ENCODE data around the gene LHFPL3. TPM values are rescaled to one million over a fixed set of nuclear protein-coding genes. Genes with fewer than 3 reads are reported as not detected.

Gene LHFPL3
- total and polyA plus RNA-seq, 9 donors, result 0.04 to 0.53 (median 0.27) TPM; not detected in 4

DNA sequence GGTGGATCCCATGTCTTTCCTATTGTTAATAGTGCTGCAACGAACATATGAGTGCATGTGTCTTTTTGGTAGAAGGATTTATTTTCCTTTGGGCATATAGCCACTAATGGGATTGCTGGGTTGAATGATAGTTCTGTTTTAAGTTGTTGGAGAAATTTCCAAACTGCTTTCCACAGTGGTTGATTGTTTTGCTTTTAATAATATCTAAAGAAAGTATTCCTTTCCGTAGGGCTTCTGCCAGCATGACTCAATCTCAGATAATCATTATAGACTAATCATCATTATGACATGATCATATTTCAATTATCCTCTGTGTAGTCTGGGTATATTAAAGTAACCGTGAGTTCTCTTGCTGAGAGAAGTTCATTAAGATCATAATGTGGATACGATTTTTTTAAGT is 575.4 kb downstream of the LHFPL3 start:
- Histone ChIP-seq H3K27ac (no peak overlapping the region), H3K9me3 (no peaks in the 10 kb centered on the region), H3K4me3 (no peak overlapping the region), H3K27me3 (no peaks in the 10 kb centered on the region), H3K36me3 (no peaks in the 10 kb centered on the region), H3K4me1 (ENCODE audit: insufficient read depth) (no peaks in the 10 kb centered on the region)
- intact Hi-C loops (cut with DNase I), result no loop called here
- TF ChIP-seq EP300 (IDR thresholded peaks at IDR 0.05) (no peak), POLR2A (IDR thresholded peaks at IDR 0.05) (no peak)
- TF ChIP-seq, protein P1, sequence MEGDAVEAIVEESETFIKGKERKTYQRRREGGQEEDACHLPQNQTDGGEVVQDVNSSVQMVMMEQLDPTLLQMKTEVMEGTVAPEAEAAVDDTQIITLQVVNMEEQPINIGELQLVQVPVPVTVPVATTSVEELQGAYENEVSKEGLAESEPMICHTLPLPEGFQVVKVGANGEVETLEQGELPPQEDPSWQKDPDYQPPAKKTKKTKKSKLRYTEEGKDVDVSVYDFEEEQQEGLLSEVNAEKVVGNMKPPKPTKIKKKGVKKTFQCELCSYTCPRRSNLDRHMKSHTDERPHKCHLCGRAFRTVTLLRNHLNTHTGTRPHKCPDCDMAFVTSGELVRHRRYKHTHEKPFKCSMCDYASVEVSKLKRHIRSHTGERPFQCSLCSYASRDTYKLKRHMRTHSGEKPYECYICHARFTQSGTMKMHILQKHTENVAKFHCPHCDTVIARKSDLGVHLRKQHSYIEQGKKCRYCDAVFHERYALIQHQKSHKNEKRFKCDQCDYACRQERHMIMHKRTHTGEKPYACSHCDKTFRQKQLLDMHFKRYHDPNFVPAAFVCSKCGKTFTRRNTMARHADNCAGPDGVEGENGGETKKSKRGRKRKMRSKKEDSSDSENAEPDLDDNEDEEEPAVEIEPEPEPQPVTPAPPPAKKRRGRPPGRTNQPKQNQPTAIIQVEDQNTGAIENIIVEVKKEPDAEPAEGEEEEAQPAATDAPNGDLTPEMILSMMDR (IDR thresholded peaks at IDR 0.05), result no peak
- no peak for DNase-seq
- 60 to 65% (median 63%) methylated on average over 4 of the region's 4 CpGs for WGBS, 3 donors

DNA sequence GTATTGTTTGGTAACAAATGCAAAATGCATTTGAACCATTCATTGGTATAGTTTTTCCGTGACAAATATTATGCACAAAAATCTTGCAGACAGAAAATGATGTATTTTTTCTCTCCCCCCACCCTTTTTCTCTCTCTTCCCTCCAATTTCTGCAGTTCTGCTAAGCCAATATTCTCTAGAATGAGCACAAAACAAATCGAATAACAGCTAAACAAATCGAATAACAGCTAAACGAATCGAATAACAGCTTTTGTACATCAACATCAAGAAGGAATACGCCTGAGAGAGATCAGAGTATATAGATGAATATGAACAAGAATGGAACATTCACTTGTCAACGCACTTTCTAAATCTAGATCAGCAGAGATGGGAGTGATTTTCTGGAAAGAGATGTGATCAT is 577.6 kb downstream of the LHFPL3 start:
- DNase-seq, result no peak
- Histone ChIP-seq H3K36me3 (no peaks in the 10 kb centered on the region), H3K27me3 (no peaks in the 10 kb centered on the region), H3K27ac (no peak overlapping the region), H3K4me3 (no peak overlapping the region), H3K4me1 (ENCODE audit: insufficient read depth) (no peaks in the 10 kb centered on the region), H3K9me3 (no peaks in the 10 kb centered on the region)
- intact Hi-C loops (cut with DNase I), result no loop called here
- no peak for TF ChIP-seq POLR2A (IDR thresholded peaks at IDR 0.05)
- no peak for TF ChIP-seq EP300 (IDR thresholded peaks at IDR 0.05)
- TF ChIP-seq, protein P1 (IDR thresholded peaks at IDR 0.05), result no peak
- 89 to 90% (median 89%) methylated on average over 7 of the region's 7 CpGs for WGBS, 3 donors

DNA sequence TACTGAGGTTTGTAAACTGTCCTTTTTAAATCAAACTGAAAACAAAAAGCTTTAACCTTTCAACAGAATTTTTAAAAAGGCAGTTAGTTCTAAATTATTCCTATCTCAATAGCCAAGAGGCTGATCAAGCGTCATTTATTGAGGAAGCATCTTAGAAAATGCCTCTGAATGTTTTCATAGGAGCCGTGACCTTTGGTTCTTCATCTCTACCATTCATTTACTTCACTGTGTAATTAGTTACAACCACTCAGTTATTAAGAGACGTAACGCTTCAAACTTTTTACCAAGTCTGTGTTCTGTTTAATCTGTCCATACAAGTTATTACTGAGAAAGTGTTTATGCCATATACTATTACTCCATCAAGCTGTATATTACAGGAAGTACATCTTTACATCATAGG is 578.2 kb downstream of the LHFPL3 start:
- WGBS, 3 donors, result 82 to 85% (median 85%) methylated on average over 4 of the region's 4 CpGs
- Histone ChIP-seq H3K4me1 (ENCODE audit: insufficient read depth) (no peaks in the 10 kb centered on the region), H3K27ac (no peak overlapping the region), H3K9me3 (no peaks in the 10 kb centered on the region), H3K27me3 (no peaks in the 10 kb centered on the region), H3K4me3 (no peak overlapping the region), H3K36me3 (no peaks in the 10 kb centered on the region)
- intact Hi-C loops (cut with DNase I), result no loop called here
- TF ChIP-seq EP300 (IDR thresholded peaks at IDR 0.05), result no peak
- TF ChIP-seq, protein P1 (IDR thresholded peaks at IDR 0.05), result no peak
- no peak for TF ChIP-seq POLR2A (IDR thresholded peaks at IDR 0.05)
- no peak for DNase-seq

DNA sequence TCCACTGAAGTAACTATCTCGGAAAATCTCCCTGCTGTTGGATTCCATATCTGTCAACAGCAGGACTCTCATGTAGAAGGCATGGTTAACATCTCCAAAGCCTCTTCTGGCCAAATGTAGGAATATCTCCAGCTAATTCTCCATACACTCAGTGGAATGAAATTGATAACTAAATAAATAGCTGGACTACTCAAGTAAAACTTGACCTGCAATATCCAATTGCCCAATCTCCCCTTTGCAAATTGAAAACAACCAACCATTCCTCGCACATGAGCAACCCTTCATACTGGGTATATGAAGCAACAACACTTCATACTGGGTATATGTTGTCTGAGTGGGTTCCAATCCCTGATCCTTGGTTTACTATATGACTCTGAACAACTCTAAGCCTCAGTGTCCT is 580.2 kb downstream of the LHFPL3 start:
- Histone ChIP-seq H3K4me3 (no peak overlapping the region), H3K9me3 (no peaks in the 10 kb centered on the region), H3K4me1 (ENCODE audit: insufficient read depth) (no peaks in the 10 kb centered on the region), H3K27me3 (no peaks in the 10 kb centered on the region), H3K27ac (no peak overlapping the region), H3K36me3 (no peaks in the 10 kb centered on the region)
- intact Hi-C loops (cut with DNase I), result no loop called here
- DNase-seq, result no peak
- WGBS, 3 donors, result 86 to 94% (median 90%) methylated on average over 2 of the region's 2 CpGs
- no peak for TF ChIP-seq EP300 (IDR thresholded peaks at IDR 0.05)
- TF ChIP-seq POLR2A (IDR thresholded peaks at IDR 0.05), result no peak

DNA sequence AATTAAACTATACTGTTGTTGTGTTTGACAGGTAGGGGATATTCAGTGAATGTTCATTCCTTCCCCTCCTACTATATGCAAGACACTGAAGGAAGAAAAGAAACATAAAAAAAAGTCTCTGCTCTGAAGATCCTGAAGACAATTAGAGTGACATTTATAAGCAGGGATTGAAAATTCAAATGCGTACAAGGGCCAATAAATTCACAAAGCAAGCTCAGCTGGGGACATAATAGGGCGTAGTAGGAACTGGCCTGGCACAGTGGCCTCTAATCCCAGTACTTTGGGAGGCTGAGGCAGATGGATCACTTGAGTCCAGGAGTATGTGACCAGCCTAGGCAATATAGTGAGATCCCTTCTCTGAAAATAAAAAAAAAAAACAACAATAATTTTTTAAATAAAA is 580.7 kb downstream of the LHFPL3 start:
- TF ChIP-seq EP300 (IDR thresholded peaks at IDR 0.05) (no peak), POLR2A (IDR thresholded peaks at IDR 0.05) (no peak)
- TF ChIP-seq, protein P1 (IDR thresholded peaks at IDR 0.05), result no peak
- H3K27me3 ChIP-seq, result no peaks in the 10 kb centered on the region
- intact Hi-C loops (cut with DNase I), result no loop called here
- H3K36me3 ChIP-seq, result no peaks in the 10 kb centered on the region
- 90 to 97% (median 94%) methylated on average over 2 of the region's 2 CpGs for WGBS, 3 donors
- no peak for DNase-seq
- no peak overlapping the region for H3K27ac ChIP-seq
- H3K9me3 ChIP-seq, result no peaks in the 10 kb centered on the region
- no peak overlapping the region for H3K4me3 ChIP-seq
- no peaks in the 10 kb centered on the region for H3K4me1 ChIP-seq (ENCODE audit: insufficient read depth)
